Stimulated activated naive CD4-positive, alpha-beta T cell treated with Interleukin-2 at 50 U/mL for 16 hours (primary cell): Measurements from ENCODE around the gene CTNNA2.
"Not testable (repeated sequence)": the region's sequence is repeated elsewhere in the genome, so short reads cannot be mapped to it uniquely, and the experiment has no call there.

ENCODE experiments used
- DNase-seq: peaks from one replicate; lab custom pipeline; 2025; lab: John Stamatoyannopoulos, UW

CTNNA2 gene

DNA sequence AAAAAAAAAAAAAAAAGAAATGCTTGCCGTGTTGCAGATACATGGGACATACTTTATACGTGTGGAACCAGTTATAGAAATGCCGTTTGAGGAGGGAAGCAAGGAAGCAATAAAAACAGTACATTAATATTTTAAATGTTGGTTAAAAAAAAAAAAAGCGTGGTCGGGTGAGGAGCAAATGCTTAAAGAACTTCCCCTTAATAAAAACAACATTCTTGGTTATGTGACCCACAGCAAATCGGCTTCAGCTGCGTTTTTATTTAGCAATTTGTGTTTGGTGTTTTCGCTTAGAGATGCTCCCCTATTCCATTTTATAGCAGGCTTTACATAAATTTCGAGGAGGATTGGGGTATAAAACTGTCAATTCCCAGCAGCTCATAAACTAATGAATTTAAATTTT, 568.1 kb downstream of the CTNNA2 start:
- DNase-seq: no peak

DNA sequence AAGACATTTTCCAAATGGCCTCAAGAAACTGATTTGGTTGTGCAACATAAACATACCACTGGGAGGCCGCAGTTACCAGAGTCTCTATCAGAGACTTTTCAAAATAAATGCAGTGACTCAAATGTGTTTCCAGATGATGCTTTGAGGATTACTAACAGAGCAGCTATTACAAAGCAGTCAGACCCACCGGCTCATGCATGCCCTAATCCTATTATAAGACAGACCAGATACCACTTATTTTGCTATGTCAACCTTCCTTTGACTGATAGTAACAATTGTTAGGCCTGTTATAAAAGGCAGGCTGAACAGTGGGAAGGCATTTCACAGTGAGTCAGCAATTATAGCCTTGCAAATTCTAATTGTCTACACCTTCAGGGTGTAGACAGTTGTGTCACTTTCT, 574.0 kb downstream of the CTNNA2 start:
- DNase-seq: no peak

DNA sequence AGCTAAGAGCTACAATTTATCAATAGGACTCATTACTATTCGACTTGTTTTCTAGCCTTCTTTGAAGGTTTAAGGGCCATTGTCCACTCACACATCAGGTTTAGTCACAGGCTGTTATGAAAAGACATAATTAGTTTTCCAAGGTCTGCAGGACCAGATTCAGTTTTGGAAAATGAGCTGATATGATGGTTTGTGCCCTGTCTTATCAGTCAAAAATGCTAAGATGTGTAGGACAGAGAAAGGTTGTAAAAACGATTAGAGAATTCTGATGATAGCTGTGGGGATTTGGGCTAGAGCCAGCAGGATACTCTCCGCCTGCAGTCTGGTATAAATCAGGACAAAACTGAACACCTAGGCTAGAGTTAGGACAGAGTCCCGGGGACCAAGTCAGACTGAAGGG, 578.4 kb downstream of the CTNNA2 start:
- DNase-seq: no peak

DNA sequence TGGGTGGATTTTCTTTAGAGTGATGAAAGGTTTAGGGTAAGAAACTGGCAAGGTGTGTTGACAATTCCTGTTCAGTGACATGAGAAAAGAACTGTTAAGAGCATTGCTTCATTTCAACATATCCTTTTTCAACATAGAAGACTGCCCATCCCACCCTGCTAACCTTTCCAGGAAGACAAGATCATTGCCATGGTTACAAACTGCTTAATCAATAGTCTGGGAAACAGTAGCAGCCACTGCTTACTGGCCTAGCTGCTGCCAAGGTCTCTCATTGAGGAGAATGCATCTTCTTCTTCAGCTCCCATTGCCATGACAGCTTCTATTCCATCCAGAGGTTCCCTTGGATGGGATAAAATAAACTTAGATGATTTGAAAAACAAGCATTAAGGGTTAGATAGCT, 579.6 kb downstream of the CTNNA2 start:
- DNase-seq: no peak

DNA sequence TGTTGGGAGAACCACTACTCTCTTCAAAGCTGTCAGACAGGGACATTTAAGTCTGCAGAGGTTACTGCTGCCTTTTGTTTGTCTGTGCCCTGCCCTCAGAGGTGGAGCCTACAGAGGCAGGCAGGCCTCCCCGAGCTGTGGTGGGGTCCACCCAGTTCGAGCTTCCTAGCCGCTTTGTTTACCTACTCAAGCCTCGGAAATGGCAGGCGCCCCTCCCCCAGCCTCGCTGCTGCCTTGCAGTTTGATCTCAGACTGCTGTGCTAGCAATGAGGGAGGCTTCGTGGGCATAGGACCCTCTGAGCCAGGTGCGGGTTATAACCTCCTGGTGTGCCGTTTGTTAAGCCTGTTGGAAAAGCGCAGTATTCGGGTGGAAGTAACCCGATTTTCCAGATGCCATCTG, 585.7 kb downstream of the CTNNA2 start:
- DNase-seq: not testable (repeated sequence)

DNA sequence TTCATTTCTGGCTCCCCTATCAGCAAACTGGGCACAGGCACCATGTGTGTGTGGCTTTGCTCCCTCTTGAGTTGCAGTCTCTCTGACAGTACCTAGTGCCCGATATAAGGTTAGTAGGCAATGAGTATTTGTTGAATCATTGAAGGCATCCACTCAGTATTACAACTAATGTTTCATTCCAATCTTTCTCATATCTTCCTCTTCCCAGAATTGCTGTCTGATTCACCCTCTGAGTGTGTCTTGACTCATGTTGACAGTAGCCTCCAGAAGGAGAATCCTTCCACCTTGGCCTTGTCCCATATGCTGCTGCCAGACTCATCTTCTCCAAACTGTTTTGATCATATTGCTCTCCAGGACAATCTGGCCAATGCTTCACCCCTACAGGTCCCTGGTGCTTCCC, 589.2 kb downstream of the CTNNA2 start:
- DNase-seq: no peak

DNA sequence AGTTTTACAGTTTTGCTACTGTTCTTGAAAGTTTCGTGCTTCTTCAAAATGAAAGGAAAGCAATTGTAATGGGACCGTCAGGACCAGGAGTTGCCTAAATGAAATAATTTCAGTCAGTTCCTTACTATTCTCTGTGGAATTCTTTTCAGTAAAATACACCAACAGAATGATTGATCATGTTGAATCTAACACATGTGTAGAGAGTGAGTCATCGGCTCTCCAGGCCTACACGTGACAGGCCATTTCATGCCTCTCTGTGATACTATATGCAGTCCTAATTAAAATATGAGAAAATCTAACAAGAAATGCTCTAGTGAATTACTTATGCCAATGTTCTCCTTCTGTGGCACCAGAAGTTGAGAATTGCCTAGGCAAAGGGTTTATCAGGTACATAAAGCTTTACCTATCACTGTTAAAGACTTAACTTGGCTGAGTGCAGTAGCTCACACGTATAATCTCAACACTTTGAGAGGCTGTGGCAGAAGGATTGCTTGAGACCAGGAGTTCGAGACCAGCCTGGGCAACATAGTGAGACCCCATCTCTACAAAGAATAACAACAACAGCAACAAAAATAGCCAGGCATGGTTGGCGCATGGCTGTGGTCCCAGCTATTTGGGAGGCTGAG, 592.3 kb downstream of the CTNNA2 start:
- DNase-seq: no peak

DNA sequence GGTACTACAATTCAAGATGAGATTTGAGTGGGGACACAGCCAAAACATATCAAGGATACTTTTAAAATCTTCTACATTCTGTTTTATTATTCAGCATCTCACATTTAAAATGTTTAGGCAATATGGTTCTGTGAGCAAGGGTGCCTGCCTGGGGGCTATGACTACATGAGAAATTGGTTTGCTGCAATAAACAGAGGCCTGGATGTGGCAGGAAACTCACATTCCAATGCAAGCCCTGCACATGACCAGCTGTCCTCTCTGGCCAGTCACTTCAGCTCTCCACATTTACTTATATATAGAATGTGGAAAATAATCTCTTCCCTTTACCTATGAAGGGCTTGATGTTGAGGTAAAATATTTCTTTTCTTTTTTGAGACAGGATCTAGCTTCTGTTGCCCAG, 598.3 kb downstream of the CTNNA2 start:
- no peak for DNase-seq

DNA sequence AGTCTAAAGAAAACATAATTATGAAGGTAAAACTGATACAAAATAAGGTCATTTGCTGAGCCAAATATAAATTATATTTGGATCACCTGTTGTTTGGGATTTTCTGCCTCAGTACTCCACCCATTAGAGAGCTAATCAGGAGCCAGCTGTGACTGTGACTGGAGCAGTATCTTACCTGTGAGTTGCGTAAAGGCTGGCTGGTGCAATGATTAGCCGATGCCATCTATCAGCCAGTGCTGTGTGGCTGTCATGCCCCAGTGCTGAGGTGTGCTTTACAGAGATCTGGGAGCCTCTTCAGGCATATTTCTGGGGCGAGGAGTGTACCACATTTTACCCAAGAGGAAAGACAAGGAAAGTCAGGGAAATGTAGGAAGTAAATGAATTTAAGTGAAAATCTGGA, 599.9 kb downstream of the CTNNA2 start:
- DNase-seq: no peak

DNA sequence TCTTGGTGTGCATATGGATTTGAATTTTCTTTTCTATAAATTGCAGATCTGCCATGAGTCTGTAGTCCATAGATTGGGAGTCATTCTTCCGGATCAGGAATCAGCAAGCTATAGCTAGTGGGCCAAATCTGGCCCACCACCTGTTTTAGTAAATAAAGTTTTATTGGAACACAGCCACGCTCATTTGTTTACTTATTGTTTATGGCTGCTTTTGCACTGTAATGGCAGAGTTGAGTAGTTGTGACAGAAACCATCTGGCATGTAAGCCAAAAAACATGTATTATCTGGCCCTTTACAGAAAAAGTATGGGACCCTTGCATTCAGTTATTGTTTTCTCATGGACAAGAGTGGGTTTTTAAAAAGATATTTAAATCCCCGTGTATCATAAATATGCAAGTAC, 600.5 kb downstream of the CTNNA2 start:
- DNase-seq: no peak

DNA sequence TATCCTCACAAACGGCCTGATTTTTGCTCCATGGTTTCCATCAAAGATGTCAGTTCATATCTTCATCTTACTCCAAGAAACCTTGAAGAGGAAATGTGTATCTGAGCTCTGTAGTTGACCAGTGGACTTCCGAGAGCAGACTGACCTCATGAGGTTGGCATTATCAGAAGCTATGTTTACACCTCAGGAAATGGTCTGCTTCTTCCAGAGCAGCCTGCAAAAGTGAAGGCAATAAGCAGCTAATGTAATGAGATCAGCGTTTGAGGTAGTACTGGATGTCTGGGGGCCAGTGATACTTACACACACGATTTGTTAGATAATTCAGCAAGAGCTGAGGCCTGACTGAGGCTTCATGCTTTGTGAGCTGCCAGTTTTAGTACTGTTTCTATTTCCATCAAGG, 602.0 kb downstream of the CTNNA2 start:
- no peak for DNase-seq

DNA sequence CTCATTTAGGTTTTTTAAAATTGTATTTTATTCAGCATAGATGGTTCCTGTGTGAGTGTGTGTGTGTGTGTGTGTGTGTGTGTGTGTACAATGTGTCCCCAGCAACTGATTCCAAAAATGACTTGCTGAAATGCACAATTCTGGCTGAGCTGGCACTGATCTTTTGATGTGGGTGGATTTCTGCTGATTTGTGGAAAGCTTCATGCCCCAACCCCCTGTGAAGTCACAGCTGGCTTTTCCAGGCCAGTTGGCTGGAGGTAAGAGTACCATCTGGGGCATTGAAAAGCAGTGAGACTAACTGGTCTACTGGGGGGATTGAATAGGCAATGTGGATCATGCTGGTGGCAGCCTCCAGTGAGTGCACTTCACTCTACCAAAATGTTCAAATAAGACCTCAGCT, 604.5 kb downstream of the CTNNA2 start:
- no peak for DNase-seq

DNA sequence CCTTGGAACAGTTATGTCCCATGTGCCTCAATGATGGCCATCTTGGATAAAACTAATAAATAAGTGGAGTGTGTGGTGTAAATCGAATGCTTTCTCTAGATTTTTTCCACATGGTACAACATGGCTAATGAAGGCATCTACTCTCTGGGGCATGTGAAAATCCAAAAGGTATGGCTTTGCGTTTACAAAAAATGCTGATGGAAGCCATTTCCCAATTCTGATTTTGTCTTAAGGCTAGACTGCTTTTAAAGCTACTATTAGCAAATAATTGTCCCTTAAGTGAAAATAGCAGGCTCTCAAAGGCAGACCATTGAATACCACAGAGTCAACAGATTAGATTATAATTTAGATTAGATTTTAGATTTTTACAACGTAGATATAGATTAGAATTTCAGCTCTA, 608.0 kb downstream of the CTNNA2 start:
- DNase-seq: no peak

DNA sequence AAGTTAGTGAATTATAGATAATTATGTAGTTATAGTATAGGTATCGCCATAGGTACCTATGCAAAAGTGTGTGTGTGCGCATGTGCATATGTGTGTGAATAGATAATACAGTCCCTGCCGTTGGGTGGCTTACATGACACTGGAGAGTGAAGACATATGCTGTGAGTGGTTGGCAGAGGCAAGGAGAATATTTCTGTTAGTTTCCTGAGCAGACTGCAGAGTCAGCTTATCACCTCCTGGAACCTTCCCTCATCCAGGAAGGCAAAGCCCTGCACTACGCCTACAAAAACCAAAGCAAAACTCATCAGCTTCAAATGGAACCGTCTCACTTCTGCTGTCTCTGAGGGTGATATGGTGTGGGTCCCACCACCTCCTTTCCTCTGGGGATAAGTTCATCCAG, 609.8 kb downstream of the CTNNA2 start:
- DNase-seq: no peak

DNA sequence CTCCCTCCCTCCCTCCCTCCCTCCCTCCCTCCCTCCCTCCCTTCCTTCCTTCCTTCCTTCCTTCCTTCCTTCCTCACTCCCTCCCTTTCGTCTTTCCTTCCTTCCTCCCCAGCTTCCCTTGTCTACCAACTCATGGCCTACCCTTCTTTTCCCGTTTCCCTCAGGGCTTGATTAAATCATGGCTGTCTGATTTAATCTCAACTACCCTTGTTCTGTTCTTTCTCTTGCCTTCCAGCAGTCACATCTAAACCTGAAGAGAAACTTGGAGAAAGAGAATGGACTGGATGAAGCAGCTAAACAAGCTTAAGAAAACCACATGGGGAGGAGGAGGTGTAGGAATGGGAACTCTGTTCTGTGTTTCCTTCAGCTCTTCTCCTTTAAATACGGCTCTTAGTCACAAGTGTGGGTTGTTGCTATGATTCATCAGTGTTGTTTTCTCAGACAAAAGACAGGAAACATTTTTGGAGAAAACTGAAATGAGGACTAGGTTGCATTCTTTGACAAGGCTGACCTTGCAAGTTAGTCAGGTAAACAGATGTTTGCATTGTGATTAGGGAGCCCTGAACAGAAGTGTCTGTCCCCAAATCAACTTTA, 613.8 kb downstream of the CTNNA2 start:
- DNase-seq: no peak

DNA sequence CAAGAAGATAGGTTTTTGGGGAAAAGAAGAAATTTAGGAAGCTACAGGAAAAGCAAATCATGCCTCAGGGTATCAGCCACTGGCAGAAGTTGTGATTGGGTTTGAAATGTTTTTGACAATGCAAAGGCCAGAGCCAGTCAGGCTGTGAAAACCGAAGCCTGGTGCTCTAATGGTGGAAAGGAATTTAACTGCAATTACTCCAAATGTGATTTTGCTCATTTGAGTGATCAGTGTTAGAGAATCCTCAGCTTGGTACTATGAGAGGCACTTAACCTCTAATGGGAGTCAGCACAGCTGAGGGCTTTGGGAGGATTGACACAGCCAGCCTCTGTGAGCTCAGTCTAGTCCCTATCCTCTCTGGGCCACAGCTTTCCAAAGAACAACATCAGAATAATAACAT, 615.2 kb downstream of the CTNNA2 start:
- no peak for DNase-seq

DNA sequence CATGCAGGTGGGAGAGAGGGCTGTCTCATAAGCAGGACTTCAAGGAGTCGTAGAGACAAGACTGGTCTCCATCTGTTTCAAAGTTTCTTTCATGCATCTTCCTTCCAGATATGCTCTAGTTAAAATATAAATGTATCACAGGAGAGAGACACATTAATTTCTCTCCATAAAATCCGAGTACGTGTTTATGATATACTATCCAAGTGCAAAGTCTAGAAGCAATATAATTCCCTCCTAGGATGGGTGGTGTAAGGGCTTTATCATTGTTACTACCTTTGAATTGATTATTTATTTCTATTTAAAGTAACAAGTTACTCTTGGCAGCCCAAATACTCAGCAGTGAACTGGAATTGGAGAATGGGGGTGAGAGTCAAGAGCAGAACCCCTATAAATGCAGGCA, 619.4 kb downstream of the CTNNA2 start:
- DNase-seq: no peak

DNA sequence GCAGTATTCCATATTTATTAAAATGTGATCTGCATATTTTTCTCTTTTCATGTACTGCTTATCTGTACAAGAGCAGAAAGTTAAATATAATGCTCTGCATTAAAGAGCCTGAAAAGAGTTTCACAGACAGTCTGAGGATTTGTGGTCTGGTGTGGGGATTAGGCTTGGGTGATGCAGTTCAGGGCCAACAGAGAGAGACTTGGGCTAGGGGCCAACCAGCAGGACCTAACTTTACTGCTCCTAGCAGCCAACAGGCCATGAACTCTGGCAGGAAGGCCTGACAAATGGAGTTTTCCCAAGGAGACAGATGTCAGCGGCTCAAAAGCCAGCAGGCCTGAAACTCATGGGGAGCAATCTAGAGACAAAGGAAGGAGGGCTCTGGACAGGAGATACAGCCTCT, 622.1 kb downstream of the CTNNA2 start:
- DNase-seq: no peak

DNA sequence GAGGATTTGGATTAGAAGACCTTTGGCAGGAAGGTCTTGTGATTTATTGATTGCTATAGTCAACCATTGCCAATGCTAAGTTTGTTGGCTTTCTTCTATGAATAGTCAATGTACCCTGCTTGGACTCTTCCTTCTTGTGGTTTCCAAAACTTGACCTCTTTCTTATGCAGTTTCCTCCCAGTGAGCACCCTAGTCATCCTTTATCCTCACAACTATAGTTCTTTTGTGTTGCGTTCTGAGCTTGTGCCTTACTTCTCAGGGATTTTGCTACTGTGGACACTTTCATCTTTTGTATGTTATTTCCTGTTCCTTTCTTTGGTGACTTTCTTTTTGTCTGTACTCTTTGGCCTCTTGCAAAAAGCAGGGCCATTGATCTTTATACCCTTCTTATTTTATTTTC, 623.5 kb downstream of the CTNNA2 start:
- no peak for DNase-seq

DNA sequence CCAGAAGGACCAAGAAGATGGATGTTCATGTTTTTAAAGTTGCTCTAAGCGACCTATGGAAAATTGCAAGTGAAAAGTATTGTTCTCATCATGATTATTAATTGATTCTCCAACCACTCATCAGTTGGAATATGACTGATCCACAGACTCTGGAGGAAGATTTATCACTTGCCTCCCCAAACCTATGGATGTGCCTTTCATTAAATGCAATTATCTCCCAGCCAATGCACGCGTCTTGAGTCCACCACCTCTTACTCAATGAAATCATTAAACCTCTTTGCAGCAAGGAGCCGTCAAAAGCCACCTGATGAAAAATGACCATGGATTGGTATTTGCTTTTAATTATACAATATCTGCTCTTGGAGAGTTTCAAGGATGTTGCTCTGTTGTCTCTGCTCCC, 626.1 kb downstream of the CTNNA2 start:
- DNase-seq: no peak

DNA sequence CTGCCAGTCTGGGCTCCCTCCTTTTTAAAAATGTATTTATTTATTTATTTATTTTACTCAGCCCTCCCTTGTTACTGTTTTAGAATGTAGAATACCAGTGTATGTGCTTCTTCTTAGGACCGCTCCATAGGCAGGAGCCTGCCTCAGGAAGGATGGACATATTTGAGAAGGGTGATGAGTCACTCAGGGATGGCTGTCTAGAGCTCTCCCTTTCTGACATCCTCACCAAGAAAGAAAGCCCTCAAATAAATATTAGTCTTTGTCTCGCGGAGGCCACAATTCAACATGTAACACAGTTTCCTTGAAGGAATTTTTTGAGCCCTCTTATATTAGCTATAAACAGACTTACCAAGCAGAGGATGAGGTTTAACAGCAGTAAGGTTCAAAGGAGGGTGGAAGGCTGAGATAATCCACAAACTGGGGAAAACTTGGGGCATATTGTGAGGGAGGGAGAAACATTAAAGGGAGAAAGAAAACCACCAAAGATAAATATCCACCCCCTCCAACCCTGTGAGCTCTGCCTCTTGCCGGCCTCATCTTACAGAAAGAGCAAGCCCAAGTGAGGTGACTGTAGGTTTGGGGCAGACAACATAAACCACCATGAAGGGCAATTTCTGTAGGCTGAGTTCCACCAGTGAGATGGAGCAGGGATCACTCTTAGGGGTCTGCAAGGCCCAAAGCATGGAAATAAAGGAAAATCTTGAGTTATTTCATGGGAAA, 628.3 kb downstream of the CTNNA2 start:
- DNase-seq: no peak

DNA sequence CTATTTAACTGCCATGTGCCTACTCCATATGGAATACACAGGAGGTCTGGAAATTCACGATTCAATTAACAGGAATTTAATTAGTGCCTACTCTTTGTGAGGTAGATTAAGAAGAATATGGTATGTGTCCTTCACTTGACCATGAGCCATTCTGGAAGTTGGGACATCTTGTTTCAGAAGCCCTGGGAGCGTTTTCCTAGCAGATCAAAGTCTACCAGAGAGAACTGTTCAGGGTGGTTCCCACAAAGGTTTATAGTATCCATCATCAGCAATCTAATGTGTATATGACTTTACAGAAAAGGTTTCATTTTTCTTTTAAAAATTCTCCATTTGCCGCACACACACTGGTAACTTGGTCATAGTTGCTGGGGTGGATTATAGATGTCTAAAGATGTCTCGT, 632.6 kb downstream of the CTNNA2 start:
- DNase-seq: no peak

DNA sequence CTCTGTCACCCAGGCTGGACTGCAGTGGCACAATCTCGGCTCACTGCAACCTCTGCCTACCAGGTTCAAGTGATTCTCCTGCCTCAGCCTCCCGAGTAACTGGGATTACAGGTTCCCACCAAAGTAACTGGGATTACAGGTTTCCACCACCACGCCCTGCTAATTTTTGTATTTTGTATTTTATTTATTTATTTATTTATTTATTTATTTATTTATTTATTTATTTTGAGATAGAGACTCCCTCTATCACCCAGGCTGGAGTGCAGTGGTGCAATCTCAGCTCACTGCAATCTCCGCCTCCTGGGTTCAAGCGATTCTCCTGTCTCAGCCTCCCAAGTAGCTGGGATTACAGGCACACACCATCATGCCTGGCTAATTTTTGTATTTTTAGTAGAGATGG, 633.9 kb downstream of the CTNNA2 start:
- not testable (repeated sequence) for DNase-seq

DNA sequence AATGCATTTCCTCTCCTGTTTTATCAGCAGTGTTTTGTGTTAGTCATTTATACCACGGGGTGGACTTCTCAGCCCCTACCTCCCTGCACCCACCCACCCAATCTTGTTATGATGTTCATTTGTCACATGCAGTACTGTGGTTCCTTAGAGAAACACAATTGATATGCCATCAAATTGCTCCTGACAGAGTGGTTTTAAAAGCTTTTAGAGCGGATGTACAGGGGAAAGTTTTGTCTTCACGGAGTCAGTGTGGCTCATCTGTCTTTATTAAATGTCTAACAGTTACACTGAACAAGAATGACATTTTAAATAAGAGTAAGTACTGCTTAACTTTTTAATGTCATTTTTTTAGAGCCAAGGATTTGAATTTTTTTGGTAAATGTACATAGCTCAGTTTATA, 634.8 kb downstream of the CTNNA2 start:
- DNase-seq: no peak
